Measurements from ENCODE around the gene KCNIP2.
"Not testable (repeated sequence)": the region's sequence is repeated elsewhere in the genome, so short reads cannot be mapped to it uniquely, and the experiment has no call there.

Gene KCNIP2

DNA sequence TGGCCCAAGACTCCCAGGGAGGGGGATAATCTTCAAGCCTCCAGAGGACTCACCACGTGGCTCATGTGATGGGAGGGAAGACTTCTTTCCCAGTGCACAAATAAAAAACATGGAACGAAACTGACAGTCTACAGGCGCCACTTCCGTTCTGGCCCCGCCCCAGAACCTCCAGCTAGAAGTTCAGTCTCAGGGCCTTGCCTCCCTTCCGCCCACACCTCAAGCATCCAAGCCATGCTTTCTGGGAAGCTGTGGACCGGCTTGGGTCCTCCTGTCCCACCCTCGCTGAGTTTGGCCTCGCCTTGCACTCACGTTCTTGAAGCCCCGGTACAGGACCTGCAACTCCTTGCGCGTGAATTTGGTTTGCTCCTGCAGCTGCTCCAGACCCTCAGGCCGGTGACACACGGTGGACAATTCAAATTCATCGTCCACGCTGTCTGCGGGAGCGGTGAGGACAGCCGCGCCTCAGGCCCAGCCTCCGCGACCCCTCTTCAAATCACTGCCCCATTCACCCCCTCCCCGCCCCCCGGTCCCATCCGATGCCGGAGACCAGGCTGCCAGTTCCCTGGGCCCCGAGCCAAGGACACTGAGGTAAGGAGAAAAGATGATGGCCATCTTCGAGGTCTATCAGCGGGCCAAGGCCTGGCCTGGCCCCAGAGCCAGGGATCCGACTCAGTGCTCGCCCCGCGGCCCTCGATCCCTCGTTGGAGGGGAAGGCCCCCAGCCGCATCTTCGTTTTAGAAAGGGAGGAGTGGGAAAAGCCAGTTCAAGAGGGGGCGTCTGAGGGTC lies 14.6 kb downstream of the KCNIP2 start:
- DNase-seq (ENCODE audit: low read depth in 2 of 2), result no peak

DNA sequence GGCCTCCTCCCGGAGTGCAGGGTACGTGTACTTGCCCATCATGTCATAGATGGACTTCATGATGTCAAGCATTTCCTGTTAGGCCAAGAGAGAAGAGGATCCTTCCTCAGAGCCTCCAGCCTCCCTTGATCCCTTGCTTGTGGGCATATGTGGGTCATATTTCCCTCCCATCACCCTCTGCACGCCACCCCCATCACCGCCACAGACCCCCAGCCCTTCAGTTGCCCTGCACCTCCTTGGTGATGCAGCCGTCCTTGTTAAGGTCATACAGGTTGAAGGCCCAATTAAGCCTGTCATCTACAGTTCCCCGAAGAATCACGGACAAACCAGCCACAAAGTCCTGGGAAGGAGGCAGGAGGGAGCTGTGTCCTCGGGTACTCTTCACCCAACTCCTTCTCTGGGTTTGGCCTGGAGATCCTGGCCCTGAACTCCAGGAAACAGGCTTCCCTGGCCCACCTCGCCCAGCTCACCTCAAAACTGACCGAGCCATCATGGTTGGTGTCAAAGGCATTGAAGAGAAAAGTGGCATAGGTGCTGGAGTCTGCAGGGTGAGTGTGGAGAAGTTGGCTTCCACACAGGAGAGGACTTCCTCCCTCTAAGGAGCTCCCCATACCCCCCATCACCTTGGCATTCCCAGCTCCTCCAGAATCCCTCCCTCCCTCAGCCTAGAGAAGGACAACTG lies 15.5 kb downstream of the KCNIP2 start:
- DNase-seq (ENCODE audit: low read depth in 2 of 2), result no peak

DNA sequence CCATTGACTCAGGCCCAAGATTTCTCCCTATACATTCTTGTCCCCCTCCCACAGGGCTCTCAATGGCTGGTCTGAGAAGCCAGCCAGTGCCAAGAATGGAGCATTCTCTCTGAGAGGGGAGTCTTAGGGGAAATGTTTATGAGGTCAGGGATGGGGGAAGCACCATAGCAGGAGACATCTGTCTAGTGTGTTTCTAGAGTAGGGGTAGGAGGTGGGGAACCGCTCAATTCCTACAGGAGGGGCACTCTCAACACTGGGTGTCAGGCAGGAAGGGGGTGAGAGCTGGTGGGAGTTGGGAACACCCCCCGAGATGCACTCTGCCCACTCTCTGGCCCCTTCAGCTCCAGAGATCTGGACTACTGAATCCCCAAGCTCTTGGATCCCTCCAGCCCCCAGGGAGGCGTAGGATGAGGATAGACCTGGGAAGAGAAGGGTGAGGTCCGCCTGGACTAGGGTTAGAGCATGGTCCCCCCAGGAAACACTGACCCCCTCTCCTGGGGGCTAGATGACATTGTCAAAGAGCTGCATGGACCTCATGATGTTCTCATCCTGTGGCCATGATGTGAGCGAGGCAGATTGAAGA lies 16.7 kb downstream of the KCNIP2 start:
- DNase-seq (ENCODE audit: low read depth in 2 of 2), result no peak

DNA sequence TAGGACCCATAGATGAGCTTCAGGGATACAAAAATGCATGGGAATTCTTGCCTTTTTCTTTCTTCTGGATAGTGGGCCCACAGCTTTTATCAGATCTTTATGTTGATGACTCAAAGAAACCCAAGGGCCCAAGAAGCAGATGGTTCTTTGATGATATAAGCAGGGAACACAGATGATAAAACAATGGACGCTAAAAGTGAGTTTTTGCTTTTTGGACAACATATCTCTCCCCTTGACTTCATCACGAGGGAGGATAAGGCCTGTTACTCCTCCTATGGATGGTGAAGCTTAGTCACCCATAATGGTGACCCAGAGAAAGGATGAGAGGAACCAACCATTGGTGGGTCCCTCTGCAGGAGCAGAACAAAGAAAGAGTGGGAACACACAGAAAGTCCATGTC lies 18.9 kb downstream of the KCNIP2 start:
- no peak for DNase-seq (ENCODE audit: low read depth in 2 of 2)

DNA sequence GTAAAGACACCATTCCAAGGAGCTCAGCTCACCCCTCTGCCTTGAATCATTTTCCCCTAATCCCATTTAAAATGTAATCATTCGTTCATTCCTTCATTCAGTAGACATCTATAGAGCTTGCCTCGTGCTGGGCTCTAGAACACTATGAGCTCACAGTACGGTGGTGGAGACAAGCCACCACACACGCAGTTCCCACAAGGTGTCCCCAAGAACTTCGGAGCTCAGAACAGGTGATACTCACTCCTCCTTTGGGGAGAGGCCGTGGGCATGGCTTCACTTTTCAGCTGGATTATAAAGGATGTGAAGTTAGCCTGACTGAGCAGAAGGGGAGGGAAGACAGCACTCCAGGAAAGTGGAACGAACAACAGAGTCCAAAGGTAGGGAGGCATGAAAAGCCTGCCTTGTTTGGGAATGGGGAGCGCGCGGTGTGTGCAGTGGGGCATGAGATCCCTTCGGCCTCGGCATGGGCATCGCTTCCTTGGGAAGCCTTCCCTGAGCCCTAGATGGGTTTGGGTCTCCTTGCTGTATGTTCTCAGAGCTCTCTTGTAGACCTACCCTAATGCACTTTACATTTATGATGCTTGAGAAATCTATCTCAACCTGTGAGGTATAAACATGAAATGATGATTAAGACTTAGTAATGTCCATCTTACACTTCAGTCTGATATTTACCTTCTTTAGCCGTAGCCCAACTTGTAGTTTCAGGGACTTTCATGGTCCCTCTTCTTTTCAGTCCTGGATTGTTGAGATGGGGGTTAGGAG lies 24.5 kb downstream of the KCNIP2 start:
- DNase-seq (ENCODE audit: low read depth in 2 of 2), result no peak

DNA sequence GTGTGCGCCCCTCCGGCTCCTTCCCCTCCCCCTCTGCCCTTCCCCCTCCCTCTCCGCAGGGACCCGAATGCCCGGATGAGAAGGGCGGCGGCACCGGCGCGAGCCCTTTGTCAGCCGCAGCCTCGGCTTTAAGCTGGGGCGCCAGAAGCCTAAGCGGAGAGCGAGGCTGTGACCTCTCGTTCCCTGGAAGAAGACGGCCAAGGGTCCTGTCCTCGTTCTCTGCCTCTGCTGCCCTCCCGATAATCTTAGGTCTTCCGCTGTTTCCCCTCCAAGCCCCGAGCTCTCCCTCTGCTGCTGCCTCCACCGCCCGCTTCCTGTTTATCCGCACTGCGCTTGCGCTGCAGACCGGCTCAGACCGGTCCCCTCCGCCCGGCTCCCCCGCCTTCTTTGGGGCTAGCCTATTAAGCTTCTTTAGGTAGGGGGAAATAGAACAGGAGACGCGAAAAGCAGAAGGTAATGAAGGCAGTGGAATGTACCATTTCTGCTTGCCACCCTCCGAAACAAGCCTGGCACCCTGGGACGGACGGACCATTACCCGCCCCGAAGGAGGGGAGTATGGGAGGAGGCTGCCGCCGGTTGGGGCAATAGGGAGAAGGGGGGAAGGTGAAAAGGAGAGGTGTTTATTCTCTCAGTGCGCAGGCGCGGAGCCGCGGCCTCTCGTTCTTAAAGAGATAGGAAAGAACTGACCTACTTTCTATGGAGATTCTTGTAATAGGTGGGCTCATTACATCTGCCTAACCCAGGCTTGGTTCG lies 25.3 kb downstream of the KCNIP2 start, which contains the start of gene OGA:
Gene OGA, minus strand, starts transcription at position 326 of the 753 bp plus-strand sequence. CDS start 422 bp downstream, outside the sequence.
- DNase-seq (ENCODE audit: low read depth in 2 of 2), result peak; percentile 100

DNA sequence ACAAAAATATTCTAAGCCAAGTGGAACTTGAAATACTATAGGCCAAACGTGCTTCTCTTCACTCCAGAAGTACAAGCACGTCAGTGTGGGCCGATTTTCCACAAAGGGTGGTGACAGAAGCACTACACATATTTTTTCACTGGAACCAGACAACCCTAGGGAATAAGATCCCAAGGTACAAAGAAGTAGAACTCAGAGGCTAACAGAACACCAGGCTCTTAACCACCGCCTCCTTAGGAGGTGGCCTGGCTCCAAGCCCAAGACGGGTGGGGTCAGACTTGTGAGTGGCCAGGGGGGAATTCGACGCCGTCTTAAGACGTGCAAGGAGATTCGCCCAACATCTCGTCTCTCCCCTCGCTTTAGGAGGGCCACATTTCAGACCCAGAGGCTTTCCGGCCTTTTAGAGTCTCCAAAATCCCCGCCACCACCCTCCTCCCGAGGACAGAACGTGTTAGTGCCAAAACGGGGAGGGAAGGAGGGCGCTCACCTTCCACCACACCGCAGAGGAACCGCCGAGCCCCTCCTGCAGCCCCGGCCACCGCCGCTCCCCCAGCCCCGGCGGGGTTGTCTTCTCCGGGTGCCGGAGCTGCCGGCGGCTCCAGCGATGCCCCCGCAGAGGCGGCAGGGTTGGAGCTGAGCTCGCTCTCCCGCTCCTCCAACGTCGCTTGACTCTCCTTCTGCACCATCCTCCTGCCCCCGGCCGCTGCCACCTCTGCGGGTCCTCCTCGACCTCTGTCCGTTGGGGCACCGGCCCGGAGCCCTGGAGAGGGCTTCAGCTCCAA lies 26.1 kb downstream of the KCNIP2 start:
- DNase-seq (ENCODE audit: low read depth in 2 of 2), result peak; percentile 81

DNA sequence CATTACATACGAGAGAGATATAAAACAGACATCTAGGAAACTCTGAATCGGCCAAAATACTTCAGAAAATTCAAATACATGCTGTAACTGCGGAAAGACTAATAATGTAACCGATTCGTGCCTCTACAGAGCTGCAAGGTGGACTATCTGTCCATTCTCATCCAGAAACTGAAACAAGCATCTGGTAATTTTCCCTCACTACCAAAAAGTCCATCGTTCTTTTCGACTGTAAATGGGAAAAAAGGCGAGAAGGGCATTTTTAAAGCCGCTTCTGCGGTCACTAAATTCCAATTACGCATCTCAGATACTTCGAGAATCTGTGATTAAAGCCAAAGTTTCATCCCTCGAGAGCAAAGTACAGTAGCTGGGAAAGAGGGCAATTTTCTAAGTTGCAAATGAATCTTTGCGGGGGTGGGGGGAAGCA lies 26.7 kb downstream of the KCNIP2 start:
- no peak for DNase-seq (ENCODE audit: low read depth in 2 of 2)

DNA sequence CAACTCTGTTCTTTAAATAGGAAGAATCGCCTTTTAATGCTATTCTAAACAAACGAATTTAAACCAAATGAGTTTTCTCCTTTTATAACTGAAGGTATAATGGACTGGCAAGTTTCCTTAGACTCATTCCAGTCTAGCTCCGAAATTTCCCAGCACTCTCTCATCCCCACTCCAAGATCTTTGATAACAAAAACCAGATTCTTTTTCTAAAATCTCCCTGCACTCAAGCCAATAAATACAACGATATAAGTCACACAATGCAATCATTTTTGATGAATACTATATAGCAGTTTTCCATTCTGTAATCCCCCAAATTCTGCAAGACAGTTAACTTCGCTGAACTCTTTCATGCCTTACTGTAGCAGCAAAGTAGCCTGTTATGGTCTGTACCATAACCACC lies 27.2 kb downstream of the KCNIP2 start:
- no peak for DNase-seq (ENCODE audit: low read depth in 2 of 2)

DNA sequence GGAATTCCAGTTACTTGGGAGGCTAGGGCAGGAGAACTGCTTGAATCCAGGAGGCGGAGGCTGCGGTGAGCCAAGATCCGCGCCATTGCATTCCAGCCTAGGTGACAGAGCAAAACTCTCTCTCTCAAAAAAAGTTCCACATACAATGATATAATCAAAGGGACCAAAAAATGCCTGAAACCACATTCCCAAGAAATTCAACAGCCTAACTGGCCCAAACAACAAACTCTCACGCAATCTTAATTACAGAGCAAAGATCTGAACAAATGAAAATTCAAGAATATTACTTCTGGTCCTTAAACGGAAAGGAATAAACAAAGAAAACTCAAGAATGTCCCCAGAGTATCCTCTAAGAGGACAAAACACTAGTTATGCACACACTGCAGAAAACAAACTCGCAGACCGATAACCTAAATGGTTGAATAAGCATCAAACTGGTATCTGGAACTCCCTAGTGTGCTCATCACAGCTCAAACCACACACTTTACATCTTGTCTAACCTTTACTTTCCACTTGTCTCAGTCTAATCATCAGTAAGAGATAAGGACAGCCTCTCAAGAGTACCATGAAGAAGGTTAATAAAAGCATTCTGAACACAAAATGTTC lies 29.0 kb downstream of the KCNIP2 start:
- DNase-seq (ENCODE audit: low read depth in 2 of 2), result no peak

DNA sequence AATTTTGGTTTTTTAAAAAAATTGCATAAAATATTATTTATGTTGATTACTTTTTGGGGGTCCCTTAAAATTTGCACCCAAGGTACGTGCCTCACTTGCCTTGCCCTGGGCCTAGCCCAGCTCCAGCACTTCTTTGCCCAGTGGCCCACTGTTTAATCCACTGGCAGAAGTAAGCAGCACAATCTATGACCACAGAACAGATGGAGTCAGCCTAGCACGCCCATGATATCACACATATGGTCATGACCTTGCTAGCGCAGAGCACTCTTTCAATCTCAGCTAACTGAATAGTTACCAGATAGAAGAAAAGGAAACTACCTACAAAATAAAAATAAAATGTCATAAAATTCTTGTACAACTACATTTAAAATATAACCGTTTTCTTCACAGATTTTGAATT lies 31.0 kb downstream of the KCNIP2 start:
- no peak for DNase-seq (ENCODE audit: low read depth in 2 of 2)

DNA sequence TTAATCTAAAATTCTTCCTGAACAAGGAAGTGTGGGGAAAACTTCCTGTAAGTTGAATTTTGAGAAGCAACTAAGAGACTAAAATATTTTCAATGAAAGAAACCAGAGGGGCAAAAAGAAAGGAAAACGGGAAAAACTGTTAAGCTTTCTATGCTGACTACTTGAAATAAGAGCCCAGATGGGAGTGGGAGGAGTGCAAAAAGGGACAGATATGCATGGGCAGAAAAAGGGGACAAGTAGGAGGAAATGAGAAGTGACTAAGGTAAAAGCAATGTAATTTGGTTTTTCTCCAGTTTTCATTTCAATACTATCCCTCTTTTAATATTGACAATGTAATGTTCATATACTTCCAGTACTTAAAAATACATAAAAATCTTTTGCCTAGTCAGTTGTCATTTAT lies 36.4 kb downstream of the KCNIP2 start:
- DNase-seq (ENCODE audit: low read depth in 2 of 2), result no peak

DNA sequence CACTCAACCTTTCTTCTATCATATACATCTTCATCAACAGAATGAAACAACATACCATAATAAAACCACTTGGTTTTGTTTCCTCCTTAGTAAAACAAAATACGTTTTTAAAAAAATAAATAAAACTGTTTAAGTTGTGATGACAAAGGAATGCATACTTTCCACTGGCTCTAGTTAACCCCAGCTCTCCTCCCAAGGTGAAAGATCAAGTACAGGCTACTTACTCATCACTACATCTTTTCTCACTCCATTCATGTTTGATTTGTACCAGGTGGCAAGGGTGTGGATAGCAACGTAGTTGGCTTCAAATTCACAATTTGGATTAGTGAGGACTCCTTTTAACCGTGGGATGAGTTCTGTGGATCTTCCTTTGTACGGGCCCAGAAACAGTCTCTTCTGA lies 40.1 kb downstream of the KCNIP2 start:
- no peak for DNase-seq (ENCODE audit: low read depth in 2 of 2)

DNA sequence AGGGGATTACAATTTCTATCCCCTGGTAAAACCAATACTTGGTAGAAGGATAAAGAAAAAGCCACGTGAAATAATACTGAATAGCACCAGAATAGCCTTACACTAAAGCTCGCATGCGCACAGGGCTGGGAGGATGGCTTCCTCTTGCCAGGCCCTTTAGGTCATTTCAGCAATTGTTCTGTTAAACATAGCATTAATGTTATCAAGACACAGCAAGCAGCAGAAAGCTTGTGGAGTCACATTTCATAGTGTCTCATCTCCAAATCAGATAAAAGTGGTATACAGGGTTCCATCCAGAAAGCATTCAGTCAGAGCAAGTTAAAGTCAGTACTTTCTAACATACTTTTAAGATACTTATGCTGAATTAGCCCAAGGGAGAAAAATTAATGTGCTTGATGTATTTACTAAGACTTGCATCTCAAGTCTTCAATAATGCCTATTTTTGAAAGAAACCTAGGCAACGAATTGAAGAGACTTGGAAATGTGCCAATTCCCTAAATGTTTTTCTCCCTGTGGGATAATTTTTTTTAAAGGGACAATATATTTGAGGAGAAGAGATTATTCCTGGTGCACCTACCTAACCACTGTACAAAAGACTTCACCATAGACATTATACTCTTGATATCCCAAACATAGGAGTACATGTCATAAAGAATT lies 46.1 kb downstream of the KCNIP2 start:
- no peak for DNase-seq (ENCODE audit: low read depth in 2 of 2)

DNA sequence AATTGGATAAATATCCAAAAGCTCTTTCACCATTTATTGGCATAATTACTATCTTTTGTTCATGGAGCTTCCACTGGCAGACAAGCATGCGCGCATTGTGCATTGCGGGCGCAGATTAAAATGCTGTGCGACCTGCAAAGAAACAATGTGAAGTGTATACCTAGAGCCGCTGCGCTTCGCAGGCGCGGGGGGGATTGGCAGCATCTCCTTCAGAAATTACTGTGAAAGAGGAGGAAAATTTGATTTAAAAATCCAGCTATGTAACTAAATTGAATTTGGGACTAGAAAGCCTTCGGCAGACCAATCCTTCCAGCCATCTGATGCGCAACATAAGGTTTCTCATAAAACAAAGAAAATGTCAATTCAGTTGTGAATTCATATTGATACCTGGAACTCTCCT lies 50.1 kb downstream of the KCNIP2 start:
- no peak for DNase-seq (ENCODE audit: low read depth in 2 of 2)

DNA sequence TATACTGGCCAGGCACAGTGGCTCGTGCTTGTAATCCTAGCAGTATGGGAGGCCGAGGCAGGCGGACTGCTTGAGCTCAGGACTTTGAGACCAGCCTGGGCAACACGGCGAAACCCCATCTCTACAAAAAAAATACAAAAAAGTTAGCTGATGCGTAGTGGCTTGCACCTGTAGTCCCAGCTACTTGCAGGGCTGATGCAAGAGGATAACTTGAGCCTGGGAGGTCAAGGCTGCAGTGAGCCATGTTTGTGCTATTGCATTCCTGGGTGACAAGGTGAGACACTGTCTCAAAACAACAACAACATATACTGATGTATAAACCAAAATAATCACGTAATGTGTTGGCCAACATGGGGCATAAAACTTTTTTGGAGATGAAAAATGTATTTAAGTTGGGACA lies 53.9 kb downstream of the KCNIP2 start:
- no peak for DNase-seq (ENCODE audit: low read depth in 2 of 2)

DNA sequence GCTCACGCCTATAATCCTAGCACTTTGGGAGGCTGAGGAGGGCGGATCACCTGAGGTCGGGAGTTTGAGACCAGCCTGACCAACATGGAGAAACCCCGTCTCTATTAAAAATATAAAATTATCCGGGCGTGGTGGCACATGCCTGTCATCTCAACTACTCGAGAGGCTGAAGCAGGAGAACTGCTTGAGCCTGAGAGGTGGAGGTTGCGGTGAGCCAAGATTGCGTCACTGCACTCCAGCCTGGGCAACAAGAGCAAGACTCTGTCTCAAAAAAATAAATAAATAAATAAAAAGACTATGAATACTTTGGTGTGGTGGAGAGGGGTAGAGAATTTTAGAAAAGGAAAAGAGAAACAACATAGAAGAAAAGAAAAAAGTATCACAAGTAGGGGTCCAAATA lies 54.4 kb downstream of the KCNIP2 start:
- not testable (repeated sequence) for DNase-seq (ENCODE audit: low read depth in 2 of 2)

DNA sequence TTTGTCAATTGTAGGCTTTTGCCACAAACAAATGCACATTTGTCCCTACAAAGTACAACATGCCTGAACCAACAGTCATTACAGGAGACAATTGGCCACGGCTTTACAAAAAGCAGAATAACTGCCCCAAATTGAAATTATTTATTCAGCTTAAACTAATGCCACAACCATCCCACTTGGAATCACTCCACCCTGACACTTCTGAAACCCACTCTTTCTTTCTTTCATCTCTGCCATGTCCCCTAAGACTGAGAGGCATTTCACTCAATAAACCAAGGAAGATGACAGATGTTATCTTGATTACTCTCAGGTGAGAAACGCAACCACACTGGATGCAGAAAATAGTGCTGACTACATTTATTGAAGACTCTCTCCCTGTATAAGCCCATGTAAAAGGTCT lies 57.8 kb downstream of the KCNIP2 start:
- DNase-seq (ENCODE audit: low read depth in 2 of 2), result no peak

DNA sequence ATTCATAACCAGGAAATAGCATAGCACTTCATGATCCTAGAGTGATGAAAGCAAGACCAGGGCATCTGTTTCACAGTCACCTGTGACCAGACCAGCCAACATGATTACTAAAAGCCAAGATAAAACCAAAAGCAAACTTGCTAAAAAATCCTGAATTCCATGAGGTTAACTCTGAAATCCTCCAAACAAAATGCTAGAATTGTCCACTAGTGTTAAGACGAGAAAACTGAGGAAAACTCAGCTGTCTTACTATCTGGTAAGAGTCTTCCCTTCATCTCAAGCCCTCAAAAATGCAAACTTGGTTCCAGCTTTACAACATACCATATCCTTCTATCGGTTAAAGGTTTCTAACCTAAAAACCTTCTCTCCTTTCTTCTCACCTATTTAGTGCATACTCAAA lies 59.0 kb downstream of the KCNIP2 start:
- DNase-seq (ENCODE audit: low read depth in 2 of 2), result no peak

DNA sequence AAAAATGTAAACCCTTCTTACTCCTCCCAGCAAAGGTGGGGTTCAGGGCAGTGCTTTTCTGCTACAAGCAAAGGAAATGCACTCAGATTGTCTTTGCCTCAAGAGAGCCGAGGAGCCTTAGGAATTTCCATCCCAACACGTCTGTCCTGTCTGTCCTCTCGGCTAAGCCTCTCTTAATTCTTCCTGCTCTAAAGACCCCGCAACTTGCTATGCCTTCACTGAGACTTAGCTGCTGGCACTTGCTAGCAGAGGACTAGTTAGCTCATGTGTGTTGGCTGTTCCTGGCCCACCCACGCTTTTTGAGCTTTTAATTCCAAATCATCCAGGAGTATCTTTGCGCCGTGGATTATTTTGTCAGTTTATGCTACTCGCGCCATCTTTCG lies 59.9 kb downstream of the KCNIP2 start:
- DNase-seq (ENCODE audit: low read depth in 2 of 2), result no peak

Data from fibroblast of skin of left biceps (primary cell).